Ureter (tissue), 1 donor: Measurements from ENCODE around the gene ARHGEF28. TPM values are rescaled to one million over a fixed set of nuclear protein-coding genes. Genes with fewer than 3 reads are reported as not detected.

Experiments used
- DNase-seq: peaks from one replicate; pipeline ENCODE4 v3.0.0-alpha.2; 2020; ENCODE audit warnings: low spot score
- total RNA-seq: library from RNA; stranded (reverse); gene quantifications from one replicate; pipeline ENCODE4 v1.2.4, GENCODE V29; 2023
- donor health status: DM: yes; HTN: yes; CAD: no.

ARHGEF28 gene
- total RNA-seq, 1 donor from 2014 or later: 34.5 TPM

GRCh38 chr5:73935719-73936118 lies 309.7 kb downstream of the ARHGEF28 start:
- no peak for DNase-seq

GRCh38 chr5:73938280-73938937 lies 312.4 kb downstream of the ARHGEF28 start:
- no peak for DNase-seq

- no peak for DNase-seq
These were observed 312.9 kb downstream of the ARHGEF28 start for GRCh38 chr5:73938938-73939320.

- DNase-seq: no peak
These were observed 313.6 kb downstream of the ARHGEF28 start for GRCh38 chr5:73939557-73939956.

- DNase-seq: no peak
These were observed 314.0 kb downstream of the ARHGEF28 start for GRCh38 chr5:73940026-73940425.

GRCh38 chr5:73940801-73941200 lies 314.8 kb downstream of the ARHGEF28 start:
- no peak for DNase-seq

- no peak for DNase-seq
These were observed 316.8 kb downstream of the ARHGEF28 start for GRCh38 chr5:73942783-73943182.

- no peak for DNase-seq
These were observed 317.4 kb downstream of the ARHGEF28 start for GRCh38 chr5:73943397-73943796.

- no peak for DNase-seq
These were observed 318.6 kb downstream of the ARHGEF28 start for GRCh38 chr5:73944581-73944980.

GRCh38 chr5:73945505-73945904 lies 319.5 kb downstream of the ARHGEF28 start:
- DNase-seq: no peak

GRCh38 chr5:73946278-73946677 lies 320.3 kb downstream of the ARHGEF28 start:
- no peak for DNase-seq

GRCh38 chr5:73946919-73947602 lies 321.1 kb downstream of the ARHGEF28 start:
- DNase-seq: no peak

- no peak for DNase-seq
These were observed 322.1 kb downstream of the ARHGEF28 start for GRCh38 chr5:73947906-73948640.

- no peak for DNase-seq
These were observed 322.7 kb downstream of the ARHGEF28 start for GRCh38 chr5:73948720-73949119.

- no peak for DNase-seq
These were observed 324.5 kb downstream of the ARHGEF28 start for GRCh38 chr5:73950441-73950873.

GRCh38 chr5:73950912-73951430 lies 325.0 kb downstream of the ARHGEF28 start:
- DNase-seq: no peak

- DNase-seq: no peak
These were observed 326.9 kb downstream of the ARHGEF28 start for GRCh38 chr5:73952872-73953271.

GRCh38 chr5:73954381-73954780 lies 328.4 kb downstream of the ARHGEF28 start:
- DNase-seq: no peak

GRCh38 chr5:73955271-73955846 lies 329.4 kb downstream of the ARHGEF28 start:
- no peak for DNase-seq

GRCh38 chr5:73957397-73958001 lies 331.5 kb downstream of the ARHGEF28 start:
- no peak for DNase-seq

GRCh38 chr5:73958037-73958436 lies 332.0 kb downstream of the ARHGEF28 start:
- DNase-seq: no peak

- no peak for DNase-seq
These were observed 334.0 kb downstream of the ARHGEF28 start for GRCh38 chr5:73960023-73960422.
